Caki2 (cell line): ENCODE data around the gene GPR12. TPM values are rescaled to one million over a fixed set of nuclear protein-coding genes. Genes with fewer than 3 reads are reported as not detected.
"Not testable (repeated sequence)": the region's sequence is repeated elsewhere in the genome, so short reads cannot be mapped to it uniquely, and the experiment has no call there.

Source experiments
- DNase-seq: peaks from one replicate; pipeline ENCODE4 v3.0.0-alpha.2; 2015; ENCODE audit warnings: low read depth
- in situ Hi-C: cut with HindIII; loops from 2 replicates; pipeline ENCODE4 v1.10.0; 2016; ENCODE audit warnings: low sequenced_read_pairs, low pct_unique_long_range_greater_than_20kb, mixed read lengths
- total RNA-seq: library from RNA; depleted of rRNA; stranded (reverse); fragments of >200 nt; shearing (Covaris generic); gene quantifications from 2 replicates; pipeline ENCODE4 v1.2.3, GENCODE V29; 2014; ENCODE audit warnings: low replicate concordance

Gene GPR12
- total RNA-seq, 1 experiment from 2014 or later: not detected

- in situ Hi-C loops: no loop called here
Observed at GRCh38 chr13:26752671-26753070, 7.9 kb downstream of the GPR12 start.

DNA sequence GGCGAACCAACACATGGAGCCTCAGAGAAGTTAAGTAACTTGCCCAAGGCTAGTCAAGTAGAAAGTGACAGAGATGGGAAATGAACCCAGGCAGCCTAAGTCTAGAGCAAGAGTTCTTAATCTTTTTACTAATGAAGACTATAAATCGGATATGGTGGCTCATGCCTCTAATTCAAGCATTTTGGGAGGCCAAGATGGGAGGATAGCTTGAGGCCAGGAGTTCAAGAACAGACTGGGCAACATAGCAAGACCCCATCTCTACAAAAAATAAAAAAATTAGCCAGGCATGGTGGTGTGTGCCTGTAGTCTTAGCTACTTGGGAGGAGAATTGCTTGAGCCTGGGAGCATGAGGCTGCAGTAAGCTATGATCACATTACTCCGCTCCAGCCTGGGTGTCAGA lies 10.7 kb downstream of the GPR12 start:
- in situ Hi-C loops: no loop called here
- no peak for DNase-seq

More at GRCh38 chr13:26752671-26753070, 7.9 kb downstream of the GPR12 start:
- no peak for DNase-seq

DNA sequence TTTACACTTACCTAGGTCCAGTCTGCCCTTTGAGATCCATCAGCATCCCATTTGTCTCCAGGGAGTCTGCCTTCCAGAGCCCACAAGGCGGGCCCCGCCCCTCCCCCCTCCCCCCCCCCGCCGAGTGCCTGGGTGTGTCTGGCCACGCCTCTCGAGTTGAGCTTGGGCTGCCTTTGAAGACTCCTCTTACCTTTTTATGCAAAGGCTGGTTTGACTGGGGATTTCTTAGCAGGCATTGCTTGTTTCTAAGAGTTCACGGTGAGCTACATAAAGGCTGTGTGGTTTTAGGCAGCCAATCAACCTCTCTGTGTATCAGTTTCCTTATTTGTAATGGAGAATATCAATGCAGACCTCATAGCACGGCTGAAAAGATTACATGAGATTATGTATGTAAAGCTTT lies 11.3 kb downstream of the GPR12 start:
- in situ Hi-C loops: no loop called here
- no peak for DNase-seq

GRCh38 chr13:26747706-26748105 lies 12.9 kb downstream of the GPR12 start:
- in situ Hi-C loops: no loop called here
- DNase-seq: no peak

DNA sequence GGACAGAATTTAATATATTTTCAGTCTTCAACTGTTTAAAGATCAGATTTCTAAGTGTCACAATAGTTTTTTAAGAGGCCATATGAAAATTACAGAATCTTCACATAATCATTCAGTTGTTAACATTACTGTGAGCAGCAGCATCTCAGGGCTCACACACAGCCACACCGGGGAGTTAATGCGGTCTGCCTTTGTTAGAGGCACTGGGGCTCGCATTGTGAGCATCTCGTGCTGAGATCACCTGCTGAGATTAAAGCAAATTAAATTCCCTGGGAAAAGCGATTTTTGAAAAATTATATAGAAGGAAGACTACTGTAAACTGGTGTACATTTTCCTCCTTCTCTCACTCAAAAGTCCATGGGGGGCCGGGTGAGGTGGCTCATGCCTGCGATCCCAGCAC lies 16.6 kb downstream of the GPR12 start:
- in situ Hi-C loops: no loop called here
- no peak for DNase-seq

DNA sequence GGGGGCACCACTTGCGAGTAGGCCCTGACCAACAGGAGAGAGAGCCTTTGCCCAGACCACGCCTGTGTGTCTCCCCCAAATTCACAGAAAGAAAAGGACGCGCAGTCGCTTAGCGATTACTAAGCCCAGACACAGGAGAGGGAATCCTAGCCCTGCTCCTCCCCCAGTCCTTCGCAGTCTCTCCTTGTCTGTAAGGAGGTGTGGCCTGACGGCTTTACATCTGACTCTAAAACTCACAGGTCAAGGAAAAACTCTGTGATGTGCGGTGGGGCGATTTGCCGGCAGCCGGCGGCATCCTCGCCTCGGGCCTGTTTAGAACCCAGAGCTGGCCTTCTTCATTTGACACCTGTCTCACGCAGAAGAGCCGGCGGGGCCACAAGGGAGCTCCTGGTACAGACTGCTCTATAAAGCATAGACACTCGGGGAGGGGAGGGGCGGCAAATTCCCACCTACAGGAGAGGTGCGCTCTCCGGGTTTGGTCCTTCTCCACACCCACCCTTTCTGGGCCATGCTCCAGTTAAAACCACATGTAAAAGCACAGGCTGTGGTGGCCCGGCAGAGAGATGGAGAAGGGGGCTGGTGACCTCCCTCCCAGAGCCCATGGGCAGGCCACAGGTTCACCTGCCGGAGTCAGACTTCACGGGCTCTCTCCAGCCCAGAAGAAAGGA lies 17.8 kb downstream of the GPR12 start:
- DNase-seq: no peak
- in situ Hi-C loops: no loop called here

DNA sequence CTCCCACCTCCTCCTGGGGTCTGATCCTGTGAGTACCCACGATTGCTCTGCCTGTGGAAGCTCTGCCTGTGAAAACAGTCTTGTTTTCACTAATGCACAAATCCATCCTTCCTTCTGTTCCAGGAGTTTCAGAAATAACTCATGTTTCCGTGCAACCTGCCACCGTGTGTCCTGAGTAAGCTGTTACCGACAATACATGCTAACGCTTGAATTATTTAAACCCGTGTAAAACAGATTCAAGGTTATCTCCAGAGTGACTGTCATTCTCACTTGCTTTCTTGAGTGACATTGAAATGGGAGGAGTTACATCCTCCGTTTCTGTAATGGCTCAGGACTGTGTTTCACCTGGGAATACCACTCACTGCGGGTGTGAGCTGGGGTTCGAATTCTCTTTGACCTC lies 24.9 kb downstream of the GPR12 start:
- in situ Hi-C loops: no loop called here
- DNase-seq: no peak

- in situ Hi-C loops: no loop called here
- no peak for DNase-seq
Observed at GRCh38 chr13:26727633-26728032, 33.0 kb downstream of the GPR12 start.

GRCh38 chr13:26727122-26727521 lies 33.5 kb downstream of the GPR12 start:
- in situ Hi-C loops: no loop called here
- DNase-seq: no peak

DNA sequence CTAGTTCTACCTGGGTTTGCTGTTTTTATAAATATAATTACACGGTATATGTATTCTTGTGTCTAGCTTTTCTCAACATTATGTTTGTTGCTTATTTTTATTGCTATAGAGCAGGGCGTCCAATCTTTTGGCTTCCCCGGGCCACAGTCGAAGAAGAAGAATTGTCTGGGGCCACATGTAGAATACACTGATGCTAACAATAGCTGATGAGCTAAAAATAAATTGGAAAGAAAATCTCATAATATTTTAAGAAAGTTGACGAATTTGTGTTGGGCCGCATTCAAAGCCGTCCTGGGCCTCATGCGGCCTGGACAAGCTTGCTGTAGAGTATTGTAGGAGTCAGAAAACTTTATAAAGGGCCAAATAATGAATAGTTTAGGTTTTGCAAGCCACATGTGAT lies 33.9 kb downstream of the GPR12 start:
- in situ Hi-C loops: no loop called here

DNA sequence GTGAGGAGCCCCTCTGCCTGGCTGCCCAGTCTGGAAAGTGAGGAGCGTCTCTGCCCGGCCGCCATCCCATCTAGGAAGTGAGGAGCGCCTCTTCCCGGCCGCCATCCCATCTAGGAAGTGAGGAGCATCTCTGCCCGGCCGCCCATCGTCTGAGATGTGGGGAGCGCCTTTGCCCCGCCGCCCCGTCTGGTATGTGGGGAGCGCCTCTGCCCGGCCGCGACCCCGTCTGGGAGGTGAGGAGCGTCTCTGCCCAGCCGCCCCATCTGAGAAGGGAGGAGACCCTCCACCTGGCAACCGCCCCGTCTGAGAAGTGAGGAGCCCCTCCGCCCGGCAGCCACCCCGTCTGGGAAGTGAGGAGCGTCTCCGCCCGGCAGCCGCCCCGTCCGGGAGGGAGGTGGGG lies 37.0 kb downstream of the GPR12 start:
- in situ Hi-C loops, DNase-seq: not testable (repeated sequence)

More for the DNA sequence above, 33.9 kb downstream of the GPR12 start:
- DNase-seq: no peak

- no peak for DNase-seq
- in situ Hi-C loops: no loop called here
Observed at GRCh38 chr13:26722321-26722720, 38.3 kb downstream of the GPR12 start.

DNA sequence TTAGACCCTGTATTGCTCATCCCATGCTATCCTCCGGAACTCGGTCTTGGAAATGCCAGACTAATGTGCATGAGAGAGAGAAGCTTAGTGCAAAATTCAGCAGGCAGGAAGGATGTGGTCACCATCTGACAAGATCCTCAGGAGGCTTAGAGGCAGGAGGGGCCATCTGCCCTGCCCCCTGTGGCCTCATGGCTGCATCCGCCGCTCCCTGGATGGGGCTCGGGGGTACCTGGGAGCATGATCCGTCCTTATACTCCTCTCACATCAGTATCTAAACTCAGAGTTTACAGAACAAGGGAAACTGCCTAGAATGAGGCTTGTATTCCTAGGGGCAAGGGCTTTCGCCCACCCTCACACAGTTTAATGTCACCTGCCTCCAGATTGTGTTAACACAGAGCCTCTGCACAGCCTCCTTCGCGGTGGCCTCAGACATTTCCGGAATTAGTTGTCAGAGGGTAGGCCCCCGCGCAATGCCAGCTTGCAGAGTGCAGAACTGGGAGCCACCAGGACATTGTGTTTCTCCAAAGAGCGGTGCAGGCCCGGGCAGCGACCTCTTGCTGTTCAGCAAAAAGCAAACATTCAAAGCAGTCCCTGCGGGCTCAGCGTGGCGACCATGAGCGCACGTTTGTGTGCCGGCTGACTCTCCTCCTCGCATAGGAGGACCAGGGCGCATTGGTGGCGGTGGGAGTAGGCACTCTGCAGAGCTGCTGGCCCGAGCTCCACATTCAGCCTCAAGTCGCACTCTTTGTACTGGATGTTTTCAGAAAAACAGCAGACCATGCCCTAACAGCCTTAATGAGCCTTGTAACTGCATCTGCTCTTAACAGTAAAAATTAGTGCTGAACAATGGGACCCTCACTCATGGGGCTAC lies 39.1 kb downstream of the GPR12 start:
- DNase-seq: no peak
- in situ Hi-C loops: no loop called here

GRCh38 chr13:26719356-26719945 lies 41.1 kb downstream of the GPR12 start:
- no peak for DNase-seq
- in situ Hi-C loops: no loop called here

- in situ Hi-C loops: no loop called here
- no peak for DNase-seq
Observed at GRCh38 chr13:26718872-26719271, 41.7 kb downstream of the GPR12 start.

GRCh38 chr13:26718146-26718545 lies 42.4 kb downstream of the GPR12 start:
- in situ Hi-C loops: no loop called here
- no peak for DNase-seq

GRCh38 chr13:26716984-26717383 lies 43.6 kb downstream of the GPR12 start:
- DNase-seq: no peak
- in situ Hi-C loops: no loop called here

DNA sequence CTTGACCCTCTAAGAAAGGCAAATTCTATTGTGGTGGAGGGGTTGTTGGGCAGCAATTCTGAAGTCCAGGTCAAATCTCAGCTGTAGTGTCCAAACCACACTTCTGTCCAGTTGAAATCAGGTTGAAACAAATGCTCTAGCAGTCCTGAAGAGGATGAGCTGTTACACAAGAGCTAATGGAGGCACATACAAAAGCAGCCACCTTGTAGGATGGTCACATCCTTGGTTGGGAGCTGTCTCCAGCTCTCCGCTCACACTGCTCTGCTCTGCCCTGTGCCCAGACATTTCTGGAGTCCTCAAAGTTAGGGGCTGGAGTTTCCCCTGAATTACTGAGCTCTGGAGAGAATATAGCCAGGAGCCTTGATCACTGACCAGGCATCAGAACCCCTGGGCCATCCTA lies 47.2 kb downstream of the GPR12 start:
- no peak for DNase-seq
- in situ Hi-C loops: no loop called here

DNA sequence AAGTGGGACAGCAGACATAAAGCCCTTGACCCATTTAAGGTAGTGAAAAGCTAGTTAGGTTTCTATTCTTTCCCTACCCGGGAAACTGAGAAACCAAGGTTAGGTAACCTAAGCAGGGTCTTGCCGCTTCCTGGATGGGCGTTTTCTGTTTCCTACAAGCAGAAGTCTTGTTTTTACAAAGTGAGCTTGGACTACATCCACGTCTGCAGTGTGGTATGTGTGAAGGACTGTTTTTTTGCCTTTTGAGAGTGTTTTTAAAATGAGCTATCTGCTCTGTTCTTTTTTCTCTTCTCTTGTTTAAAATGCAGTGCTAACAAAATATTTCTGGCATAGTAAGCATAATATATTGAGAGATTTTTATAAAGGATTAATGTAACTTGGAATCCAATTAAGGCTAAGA lies 49.4 kb downstream of the GPR12 start:
- DNase-seq: no peak
- in situ Hi-C loops: no loop called here
